Measurements from ENCODE around the gene VGLL4.

Gene VGLL4

GRCh38 chr3:11563159-11563864, 80.4 kb downstream of the VGLL4 start:
- DNase-seq: no peak

GRCh38 chr3:11562277-11562881, 81.3 kb downstream of the VGLL4 start:
- DNase-seq: no peak

- DNase-seq: no peak
These were observed 83.0 kb downstream of the VGLL4 start for GRCh38 chr3:11560746-11561145.

- DNase-seq: no peak
These were observed 83.7 kb downstream of the VGLL4 start for GRCh38 chr3:11559816-11560633.

- no peak for DNase-seq
These were observed 84.5 kb downstream of the VGLL4 start for GRCh38 chr3:11558918-11559815.

GRCh38 chr3:11558411-11558903, 85.3 kb downstream of the VGLL4 start:
- DNase-seq: no peak

- DNase-seq: no peak
These were observed 85.7 kb downstream of the VGLL4 start for GRCh38 chr3:11558002-11558401.

- no peak for DNase-seq
These were observed 86.7 kb downstream of the VGLL4 start for GRCh38 chr3:11556851-11557644.

GRCh38 chr3:11555881-11556633, 87.7 kb downstream of the VGLL4 start:
- no peak for DNase-seq

- DNase-seq: no peak
These were observed 88.4 kb downstream of the VGLL4 start for GRCh38 chr3:11555211-11555782.

GRCh38 chr3:11554666-11555065, 89.0 kb downstream of the VGLL4 start:
- DNase-seq: no peak

- no peak for DNase-seq
These were observed 89.5 kb downstream of the VGLL4 start for GRCh38 chr3:11554236-11554610.

GRCh38 chr3:11553436-11554235, 90.1 kb downstream of the VGLL4 start:
- DNase-seq: no peak

- DNase-seq: no peak
These were observed 91.1 kb downstream of the VGLL4 start for GRCh38 chr3:11552289-11553264.

GRCh38 chr3:11551036-11551435, 92.7 kb downstream of the VGLL4 start:
- no peak for DNase-seq

- DNase-seq: no peak
These were observed 94.1 kb downstream of the VGLL4 start for GRCh38 chr3:11549580-11550140.

GRCh38 chr3:11548721-11549131, 95.0 kb downstream of the VGLL4 start:
- DNase-seq: no peak

- DNase-seq: no peak
These were observed 96.2 kb downstream of the VGLL4 start for GRCh38 chr3:11547498-11547897.
